Activated T-helper 1 cell treated with Interleukin-2 at 50 U/mL for 16 hours (primary cell): ENCODE measurements around the gene SOX30.
A peak's percentile ranks its signal among the peaks of the same experiment; 100 is the strongest.

Source experiments
- DNase-seq: peaks from one replicate; pipeline ENCODE4 v3.0.0-alpha.2; 2020; ENCODE audit warnings: low read depth

Gene SOX30

GRCh38 chr5:157607371-157608161 is 44.7 kb downstream of the SOX30 start:
- DNase-seq: peak; percentile 48

- DNase-seq: no peak
Measured at GRCh38 chr5:157606046-157606445, 46.2 kb downstream of the SOX30 start.

GRCh38 chr5:157603333-157604190 is 48.7 kb downstream of the SOX30 start:
- peak; percentile 50 for DNase-seq

GRCh38 chr5:157602505-157602904 is 49.7 kb downstream of the SOX30 start:
- no peak for DNase-seq

GRCh38 chr5:157600252-157600651 is 52.0 kb downstream of the SOX30 start:
- DNase-seq: no peak

GRCh38 chr5:157599565-157599964 is 52.7 kb downstream of the SOX30 start:
- no peak for DNase-seq

GRCh38 chr5:157598350-157598936 is 53.8 kb downstream of the SOX30 start:
- no peak for DNase-seq

GRCh38 chr5:157597277-157597676 is 55.0 kb downstream of the SOX30 start:
- no peak for DNase-seq

- DNase-seq: no peak
Measured at GRCh38 chr5:157596487-157596886, 55.8 kb downstream of the SOX30 start.

- no peak for DNase-seq
Measured at GRCh38 chr5:157594675-157595459, 57.4 kb downstream of the SOX30 start.

- no peak for DNase-seq
Measured at GRCh38 chr5:157594257-157594656, 58.0 kb downstream of the SOX30 start.

- DNase-seq: no peak
Measured at GRCh38 chr5:157593052-157593757, 59.0 kb downstream of the SOX30 start.

- no peak for DNase-seq
Measured at GRCh38 chr5:157592594-157592993, 59.6 kb downstream of the SOX30 start.

GRCh38 chr5:157590478-157590877 is 61.8 kb downstream of the SOX30 start:
- no peak for DNase-seq

- no peak for DNase-seq
Measured at GRCh38 chr5:157584628-157585027, 67.6 kb downstream of the SOX30 start.

GRCh38 chr5:157582731-157583620 is 69.3 kb downstream of the SOX30 start:
- DNase-seq: no peak

GRCh38 chr5:157581901-157582300 is 70.3 kb downstream of the SOX30 start:
- DNase-seq: no peak

GRCh38 chr5:157578079-157578780 is 74.0 kb downstream of the SOX30 start:
- DNase-seq: no peak

GRCh38 chr5:157576678-157577077 is 75.6 kb downstream of the SOX30 start:
- DNase-seq: no peak
